ENCODE measurements around the gene IGF1.

Gene IGF1

GRCh38 chr12:102463659-102464249 is 16.6 kb downstream of the IGF1 start:
- no peak overlapping the region for H3K9ac ChIP-seq (ENCODE audit: insufficient read length, low read depth)
- H3K4me3 ChIP-seq (ENCODE audit: insufficient read length, low read depth), result no peak overlapping the region
- no peaks in the 10 kb centered on the region for H3K4me1 ChIP-seq (ENCODE audit: insufficient read depth, insufficient read length)
- TF ChIP-seq YY1 (IDR thresholded peaks at IDR 0.05; ENCODE audit: insufficient read depth, insufficient read length) (no peak), ZNF274 (IDR thresholded peaks at IDR 0.05; ENCODE audit: low read depth, low read length) (no peak), SUZ12 (IDR thresholded peaks at IDR 0.05; ENCODE audit: extremely low read depth, insufficient read depth, insufficient read length) (no peak)
- no peaks in the 10 kb centered on the region for H3K27me3 ChIP-seq (ENCODE audit: insufficient read depth, insufficient read length)
- H3K9me3 ChIP-seq (ENCODE audit: insufficient read depth, low read length), result no peaks in the 10 kb centered on the region
- H3K36me3 ChIP-seq (ENCODE audit: insufficient read depth, insufficient read length, low read length), result no peaks in the 10 kb centered on the region
- no peak for DNase-seq (ENCODE audit: low read depth, low spot score)

- H3K36me3 ChIP-seq (ENCODE audit: insufficient read depth, insufficient read length, low read length), result no peaks in the 10 kb centered on the region
- DNase-seq (ENCODE audit: low read depth, low spot score), result no peak
- no peak overlapping the region for H3K9ac ChIP-seq (ENCODE audit: insufficient read length, low read depth)
- no peaks in the 10 kb centered on the region for H3K27me3 ChIP-seq (ENCODE audit: insufficient read depth, insufficient read length)
- no peak overlapping the region for H3K4me3 ChIP-seq (ENCODE audit: insufficient read length, low read depth)
- no peaks in the 10 kb centered on the region for H3K4me1 ChIP-seq (ENCODE audit: insufficient read depth, insufficient read length)
- no peaks in the 10 kb centered on the region for H3K9me3 ChIP-seq (ENCODE audit: insufficient read depth, low read length)
- TF ChIP-seq SUZ12 (IDR thresholded peaks at IDR 0.05; ENCODE audit: extremely low read depth, insufficient read depth, insufficient read length), result no peak
- TF ChIP-seq ZNF274 (IDR thresholded peaks at IDR 0.05; ENCODE audit: low read depth, low read length), result no peak
- TF ChIP-seq YY1 (IDR thresholded peaks at IDR 0.05; ENCODE audit: insufficient read depth, insufficient read length), result no peak
Measured at GRCh38 chr12:102462795-102463465, 17.4 kb downstream of the IGF1 start.

DNA sequence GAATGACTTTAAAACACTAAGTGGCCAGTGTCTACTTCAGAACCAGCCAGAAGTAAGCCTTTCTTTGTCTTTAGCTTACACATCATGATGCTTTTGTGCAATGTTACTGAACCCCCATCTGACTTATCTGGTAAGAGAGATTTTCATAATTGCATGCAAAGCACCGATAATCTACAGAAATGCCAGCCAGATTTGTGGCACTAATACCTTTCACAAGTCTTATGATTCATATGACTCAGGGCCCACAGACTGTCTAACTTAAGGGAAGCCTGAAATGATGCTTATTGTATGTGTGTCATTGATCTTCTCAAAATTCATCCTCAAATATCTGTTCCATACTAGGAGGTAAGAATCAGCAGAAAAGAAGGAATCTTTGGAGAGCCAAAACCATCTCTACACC is 18.0 kb downstream of the IGF1 start:
- Histone ChIP-seq H3K36me3 (ENCODE audit: insufficient read depth, insufficient read length, low read length) (no peaks in the 10 kb centered on the region), H3K9me3 (ENCODE audit: insufficient read depth, low read length) (no peaks in the 10 kb centered on the region), H3K27me3 (ENCODE audit: insufficient read depth, insufficient read length) (no peaks in the 10 kb centered on the region), H3K4me1 (ENCODE audit: insufficient read depth, insufficient read length) (no peaks in the 10 kb centered on the region), H3K4me3 (ENCODE audit: insufficient read length, low read depth) (no peak overlapping the region), H3K9ac (ENCODE audit: insufficient read length, low read depth) (no peak overlapping the region)
- TF ChIP-seq YY1 (IDR thresholded peaks at IDR 0.05; ENCODE audit: insufficient read depth, insufficient read length) (no peak), ZNF274 (IDR thresholded peaks at IDR 0.05; ENCODE audit: low read depth, low read length) (no peak), SUZ12 (IDR thresholded peaks at IDR 0.05; ENCODE audit: extremely low read depth, insufficient read depth, insufficient read length) (no peak)
- no peak for DNase-seq (ENCODE audit: low read depth, low spot score)

- Histone ChIP-seq H3K9me3 (ENCODE audit: insufficient read depth, low read length) (no peaks in the 10 kb centered on the region), H3K27me3 (ENCODE audit: insufficient read depth, insufficient read length) (no peaks in the 10 kb centered on the region), H3K36me3 (ENCODE audit: insufficient read depth, insufficient read length, low read length) (no peaks in the 10 kb centered on the region), H3K9ac (ENCODE audit: insufficient read length, low read depth) (no peak overlapping the region), H3K4me3 (ENCODE audit: insufficient read length, low read depth) (no peak overlapping the region), H3K4me1 (ENCODE audit: insufficient read depth, insufficient read length) (no peaks in the 10 kb centered on the region)
- no peak for TF ChIP-seq SUZ12 (IDR thresholded peaks at IDR 0.05; ENCODE audit: extremely low read depth, insufficient read depth, insufficient read length)
- TF ChIP-seq ZNF274 (IDR thresholded peaks at IDR 0.05; ENCODE audit: low read depth, low read length), result no peak
- no peak for TF ChIP-seq YY1 (IDR thresholded peaks at IDR 0.05; ENCODE audit: insufficient read depth, insufficient read length)
- DNase-seq (ENCODE audit: low read depth, low spot score), result no peak
Measured at GRCh38 chr12:102461501-102461900, 18.9 kb downstream of the IGF1 start.

DNA sequence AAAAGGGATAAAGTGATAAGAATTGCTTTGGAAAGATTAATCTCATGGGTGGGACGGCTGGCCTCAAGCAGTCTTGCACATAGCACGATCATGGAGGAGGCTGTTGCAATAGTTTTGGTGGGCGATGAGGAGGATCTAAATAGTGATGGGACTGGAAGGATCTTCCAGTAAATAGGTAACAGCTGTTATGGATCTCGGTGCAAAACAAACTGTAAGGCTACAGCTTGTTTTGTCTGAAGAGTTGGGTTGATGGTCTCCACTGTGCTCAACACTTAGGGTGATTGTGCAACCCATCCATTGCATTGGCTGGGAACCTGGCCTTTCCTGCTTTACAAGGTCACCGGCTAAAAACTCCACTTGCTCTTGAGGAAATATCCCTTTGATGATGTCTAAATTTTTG is 21.0 kb downstream of the IGF1 start:
- no peaks in the 10 kb centered on the region for H3K36me3 ChIP-seq (ENCODE audit: insufficient read depth, insufficient read length, low read length)
- no peaks in the 10 kb centered on the region for H3K9me3 ChIP-seq (ENCODE audit: insufficient read depth, low read length)
- H3K4me1 ChIP-seq (ENCODE audit: insufficient read depth, insufficient read length), result no peaks in the 10 kb centered on the region
- H3K27me3 ChIP-seq (ENCODE audit: insufficient read depth, insufficient read length), result no peaks in the 10 kb centered on the region
- no peak for DNase-seq (ENCODE audit: low read depth, low spot score)
- H3K9ac ChIP-seq (ENCODE audit: insufficient read length, low read depth), result no peak overlapping the region
- H3K4me3 ChIP-seq (ENCODE audit: insufficient read length, low read depth), result no peak overlapping the region
- no peak for TF ChIP-seq ZNF274 (IDR thresholded peaks at IDR 0.05; ENCODE audit: low read depth, low read length)
- TF ChIP-seq SUZ12 (IDR thresholded peaks at IDR 0.05; ENCODE audit: extremely low read depth, insufficient read depth, insufficient read length), result no peak
- no peak for TF ChIP-seq YY1 (IDR thresholded peaks at IDR 0.05; ENCODE audit: insufficient read depth, insufficient read length)

GRCh38 chr12:102454808-102455760 is 25.3 kb downstream of the IGF1 start:
- Histone ChIP-seq H3K9me3 (ENCODE audit: insufficient read depth, low read length) (no peaks in the 10 kb centered on the region), H3K27me3 (ENCODE audit: insufficient read depth, insufficient read length) (no peaks in the 10 kb centered on the region), H3K36me3 (ENCODE audit: insufficient read depth, insufficient read length, low read length) (no peaks in the 10 kb centered on the region), H3K4me1 (ENCODE audit: insufficient read depth, insufficient read length) (no peaks in the 10 kb centered on the region), H3K4me3 (ENCODE audit: insufficient read length, low read depth) (no peak overlapping the region), H3K9ac (ENCODE audit: insufficient read length, low read depth) (no peak overlapping the region)
- DNase-seq (ENCODE audit: low read depth, low spot score), result no peak
- no peak for TF ChIP-seq YY1 (IDR thresholded peaks at IDR 0.05; ENCODE audit: insufficient read depth, insufficient read length)
- no peak for TF ChIP-seq ZNF274 (IDR thresholded peaks at IDR 0.05; ENCODE audit: low read depth, low read length)
- TF ChIP-seq SUZ12 (IDR thresholded peaks at IDR 0.05; ENCODE audit: extremely low read depth, insufficient read depth, insufficient read length), result no peak

- Histone ChIP-seq H3K27me3 (ENCODE audit: insufficient read depth, insufficient read length) (no peaks in the 10 kb centered on the region), H3K4me3 (ENCODE audit: insufficient read length, low read depth) (no peak overlapping the region), H3K9me3 (ENCODE audit: insufficient read depth, low read length) (no peaks in the 10 kb centered on the region), H3K9ac (ENCODE audit: insufficient read length, low read depth) (no peak overlapping the region), H3K36me3 (ENCODE audit: insufficient read depth, insufficient read length, low read length) (no peaks in the 10 kb centered on the region), H3K4me1 (ENCODE audit: insufficient read depth, insufficient read length) (no peaks in the 10 kb centered on the region)
- no peak for DNase-seq (ENCODE audit: low read depth, low spot score)
- TF ChIP-seq YY1 (IDR thresholded peaks at IDR 0.05; ENCODE audit: insufficient read depth, insufficient read length) (no peak), SUZ12 (IDR thresholded peaks at IDR 0.05; ENCODE audit: extremely low read depth, insufficient read depth, insufficient read length) (no peak), ZNF274 (IDR thresholded peaks at IDR 0.05; ENCODE audit: low read depth, low read length) (no peak)
Measured at GRCh38 chr12:102454330-102454729, 26.0 kb downstream of the IGF1 start.
